Stomach (tissue), 9 donors: ENCODE data around the gene NVL. TPM values are rescaled to one million over a fixed set of nuclear protein-coding genes. Genes with fewer than 3 reads are reported as not detected.
A peak's percentile ranks its signal among the peaks of the same experiment; 100 is the strongest.
"Not testable (repeated sequence)": the region's sequence is repeated elsewhere in the genome, so short reads cannot be mapped to it uniquely, and the experiment has no call there.

Experiments used
- DNase-seq, 2 donors: peaks; one replicate each; pipeline versions ENCODE4 v3.0.0 to v3.0.0-alpha.2; 2013 to 2019
- H3K27ac ChIP-seq, 5 donors: fragments of 200-600 bp in 4 of 5; sonication (generic) in 4 of 5; one replicate each; pipeline ENCODE4 v1.5.1; 2013 to 2019; ENCODE audit warnings: mild to moderate bottlenecking in 1 of 5, moderate library complexity in 1 of 5
- H3K27me3 ChIP-seq, 3 donors: fragments of 200-600 bp; sonication (generic); one replicate each; pipeline ENCODE4 v1.5.1; 2017 to 2019; ENCODE audit warnings: mixed run types in 1 of 3
- H3K36me3 ChIP-seq, 4 donors: fragments of 200-600 bp; sonication (generic); 1 replicate in 3 of 4; 2 replicates in 1 of 4; pipeline ENCODE4 v1.5.1; 2016 to 2019
- H3K4me1 ChIP-seq, 4 donors: fragments of 200-600 bp; sonication (generic); one replicate each; pipeline ENCODE4 v1.5.1; 2016 to 2019
- H3K4me3 ChIP-seq, 4 donors: fragments of 200-600 bp; sonication (generic) in 3 of 4; one replicate each; pipeline ENCODE4 v1.5.1; 2016 to 2019; ENCODE audit warnings: mild to moderate bottlenecking in 1 of 4
- H3K9me3 ChIP-seq, 4 donors: fragments of 200-600 bp; sonication (generic); one replicate each; pipeline ENCODE4 v1.5.1; 2016 to 2019
- CTCF ChIP-seq, 7 experiments: fragments of 450-650 bp in 4 of 7; fragments of 200-600 bp in 3 of 7; sonication (generic) in 3 of 7; IDR thresholded peaks; one replicate each; pipeline ENCODE4 v1.5.1; 2016 to 2019; ENCODE audit warnings: antibody characterized with exemption in 7 of 7, control low read depth in 2 of 7, mild to moderate bottlenecking in 1 of 7
- EP300 ChIP-seq: sonication (generic); formaldehyde crosslinking; IDR thresholded peaks from one replicate; pipeline ENCODE4 v1.6.1; 2017; ENCODE audit warnings: antibody characterized with exemption
- POLR2A ChIP-seq, 4 donors: fragments of 450-650 bp; IDR thresholded peaks; one replicate each; pipeline ENCODE4 v1.6.1; 2016; ENCODE audit warnings: antibody characterized with exemption in 4 of 4, control low read depth in 2 of 4, mild to moderate bottlenecking in 1 of 4, moderate library complexity in 1 of 4
- POLR2AphosphoS5 ChIP-seq, 3 donors: sonication (generic); formaldehyde crosslinking; IDR thresholded peaks; one replicate each; pipeline ENCODE4 v1.6.1; 2016; ENCODE audit warnings: antibody characterized with exemption in 3 of 3
- WGBS, 5 donors: extraction: QIAGEN DNeasy Blood & Tissue Kit in 3 of 5; methylation state at CpG; one replicate each; pipeline versions ENCODE4 v1.1.5 to v1.1.7; 2013 to 2018; 5-methylcytosine and 5-hydroxymethylcytosine counted together
- intact Hi-C: fragments of 100-400 bp; cut with DNase I; formaldehyde crosslinking; loops from one replicate; pipeline ENCODE4 v1.15.1; 2023; ENCODE audit warnings: low total_unique reads
- polyA plus RNA-seq, 3 donors: library from polyadenylated mRNA; stranded (reverse); fragments of 200-250 nt; gene quantifications; one replicate each; pipeline ENCODE4 v1.2.3, GENCODE V29; 2013
- total RNA-seq, 5 donors: library from RNA; depleted of rRNA; stranded (reverse); fragments of >200 nt; gene quantifications; one replicate each; pipeline versions ENCODE4 v1.1.0 to v1.2.3, GENCODE V29; 2014 to 2016
- donor health status: healthy with polysubstance abuse.
- donor health status: Bipolar disorder and iron deficiency.
- donor health status: healthy.

The NVL gene
- total and polyA plus RNA-seq, 8 donors, result 17.4 to 50.9 (median 33.2) TPM

GRCh38 chr1:224357626-224358124, 27.7 kb upstream of the NVL start:
- Histone ChIP-seq H3K36me3 (no peaks in the 10 kb centered on the region), H3K9me3 (no peaks in the 10 kb centered on the region), H3K4me1 (peaks cover 14 to 36% (median 28%) of the 10 kb centered on the region in 4 donors), H3K27ac (peak overlapping the region; percentile 83 to 97 (median 95)), H3K4me3 (peak overlapping the region; percentile 78 to 98 (median 94)), H3K27me3 (no peaks in the 10 kb centered on the region)
- DNase-seq, result peak in 1 of 2 donors; percentile 47
- TF ChIP-seq POLR2AphosphoS5 (IDR thresholded peaks at IDR 0.05) (no peak), CTCF (IDR thresholded peaks at IDR 0.05) (no peak), POLR2A (IDR thresholded peaks at IDR 0.05) (no peak), EP300 (no peak)
- intact Hi-C loops, result no loop called here
- whole genome bisulfite sequencing, 5 donors, result 8 to 27% (median 18%) methylated on average over 9 of the region's 9 CpGs

- intact Hi-C loops, result no loop called here
- Histone ChIP-seq H3K27me3 (no peaks in the 10 kb centered on the region), H3K4me3 (peak within 1 kb of the TSS; percentile 78 to 98 (median 94)), H3K9me3 (no peaks in the 10 kb centered on the region), H3K36me3 (no peaks in the 10 kb centered on the region), H3K4me1 (peaks cover 14 to 36% (median 28%) of the 10 kb centered on the region in 4 donors), H3K27ac (peak within 1 kb of the TSS; percentile 83 to 97 (median 95))
- DNase-seq, result peak; percentile 89 to 98
- TF ChIP-seq EP300 (no peak), POLR2AphosphoS5 (IDR thresholded peaks at IDR 0.05) (peak; percentile 93 to 98 (median 95)), POLR2A (IDR thresholded peaks at IDR 0.05) (peak in 2 of 4 donors; percentile 71 to 72)
- 0 to 2% (median 1%) methylated on average over 37 to 78 of the region's 78 CpGs for WGBS, 5 donors
Observed at GRCh38 chr1:224356685-224357625, 27.0 kb upstream of the NVL start, which contains the start of gene CNIH4. TSS of gene CNIH4 (plus strand) at chr1:224356879. CDS start at chr1:224356925, 46 bp downstream.

- Histone ChIP-seq H3K9me3 (no peaks in the 10 kb centered on the region), H3K36me3 (no peaks in the 10 kb centered on the region), H3K4me3 (no peak overlapping the region), H3K27me3 (no peaks in the 10 kb centered on the region), H3K4me1 (peaks cover 14 to 21% (median 20%) of the 10 kb centered on the region in 4 donors), H3K27ac (no peak overlapping the region)
- TF ChIP-seq POLR2A (IDR thresholded peaks at IDR 0.05), result no peak
- no peak for TF ChIP-seq EP300
- TF ChIP-seq POLR2AphosphoS5 (IDR thresholded peaks at IDR 0.05), result no peak
- no peak for TF ChIP-seq CTCF (IDR thresholded peaks at IDR 0.05)
- intact Hi-C loops, result no loop called here
- 57 to 68% (median 61%) methylated on average over 5 of the region's 5 CpGs for WGBS, 5 donors
- DNase-seq, result no peak
Observed at GRCh38 chr1:224353975-224354925, 24.3 kb upstream of the NVL start.

- H3K4me1 ChIP-seq, H3K36me3 ChIP-seq, H3K4me3 ChIP-seq, H3K9me3 ChIP-seq, H3K27me3 ChIP-seq, DNase-seq, intact Hi-C loops, H3K27ac ChIP-seq: not testable (repeated sequence)
- WGBS, 5 donors, result 93 to 97% (median 95%) methylated on average over 21 to 49 of the region's 49 CpGs
Observed at GRCh38 chr1:224352436-224353085, 22.6 kb upstream of the NVL start.

GRCh38 chr1:224349716-224350115, 19.7 kb upstream of the NVL start:
- 90 to 94% (median 92%) methylated on average over 22 to 30 of the region's 30 CpGs for WGBS, 5 donors
- not testable (repeated sequence) for H3K27me3 ChIP-seq

More at GRCh38 chr1:224349716-224350115, 19.7 kb upstream of the NVL start:
- DNase-seq, H3K9me3 ChIP-seq, H3K27ac ChIP-seq, H3K4me3 ChIP-seq, intact Hi-C loops, H3K36me3 ChIP-seq, H3K4me1 ChIP-seq: not testable (repeated sequence)
